Erythroblast (primary cell): ENCODE data around the gene FMNL1.

Experiments used
- GATA1 ChIP-seq: IDR thresholded peaks from 2 replicates; pipeline ENCODE4 v1.6.1; 2011; ENCODE audit warnings: low read depth, mild to moderate bottlenecking, control low read depth, low read length, moderate library complexity
- POLR2A ChIP-seq: IDR thresholded peaks from 2 replicates; pipeline ENCODE4 v1.6.1; 2011; ENCODE audit warnings: mild to moderate bottlenecking, low read length

DNA sequence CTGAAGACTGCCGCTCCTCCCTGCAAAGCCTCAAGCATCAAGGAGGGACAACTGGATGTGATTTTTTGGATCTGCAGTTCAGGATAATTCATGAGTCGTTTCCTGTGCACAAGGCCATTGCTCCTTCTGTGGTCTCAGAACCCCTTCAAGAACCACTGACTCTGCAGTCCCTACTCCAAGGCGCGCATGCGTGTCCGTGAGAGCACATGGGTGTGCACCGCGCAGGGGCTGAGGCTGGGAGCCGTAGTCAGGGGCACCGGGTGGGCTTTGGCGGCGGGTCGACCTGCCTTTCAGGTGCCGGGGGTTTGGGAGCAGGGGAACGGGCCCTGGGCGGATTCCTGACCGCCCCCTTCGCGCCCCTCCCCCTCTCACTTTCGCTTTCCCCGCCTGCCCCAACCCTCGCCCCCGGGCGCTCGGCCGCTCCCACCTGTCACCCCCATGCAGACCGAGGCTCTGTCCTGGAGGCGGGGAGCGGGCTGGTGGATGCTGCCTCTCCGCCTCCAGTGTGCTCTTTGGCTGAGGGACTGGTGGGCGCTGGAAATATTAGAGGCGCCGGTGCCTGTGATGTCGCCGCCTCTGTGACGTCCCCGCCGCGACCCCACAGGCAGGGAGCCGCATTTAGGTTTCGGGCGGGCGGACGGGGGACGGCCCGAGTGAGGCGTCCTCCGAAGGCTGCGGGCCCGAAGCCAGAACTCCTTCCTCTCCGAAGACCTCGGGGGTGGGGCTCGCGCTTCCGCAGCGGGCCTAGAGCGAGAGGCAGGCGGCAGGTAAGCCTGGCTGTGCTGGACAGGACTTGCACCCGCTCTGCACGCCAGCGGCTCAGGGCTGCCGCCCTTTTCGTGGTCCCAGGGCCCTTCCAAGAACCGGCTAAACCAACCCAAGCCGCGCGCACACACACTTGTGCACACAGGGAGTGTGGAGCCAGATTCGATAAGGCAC is 40.2 kb downstream of the FMNL1 start, which contains the start of gene SPATA32:
- peak; percentile 31 for TF ChIP-seq POLR2A
- TF ChIP-seq GATA1: no peak
